ENCODE results near the gene GINS1.

Gene GINS1

GRCh38 chr20:25496165-25496967 is 88.9 kb downstream of the GINS1 start:
- H3K9ac ChIP-seq (ENCODE audit: low read length), result no peak overlapping the region
- H2AFZ ChIP-seq (ENCODE audit: low read length), result no peak overlapping the region
- no peaks in the 10 kb centered on the region for H3F3A ChIP-seq (ENCODE audit: insufficient read depth, low read length)
- no peaks in the 10 kb centered on the region for H3K4me1 ChIP-seq (ENCODE audit: insufficient read depth, low read length, severe bottlenecking)
- H3K79me2 ChIP-seq (ENCODE audit: insufficient read depth, low read length), result no peaks in the 10 kb centered on the region
- no peak overlapping the region for H3K4me3 ChIP-seq (ENCODE audit: low read depth, low read length, poor library complexity, severe bottlenecking)
- H3K9me3 ChIP-seq (ENCODE audit: low read length), result no peaks in the 10 kb centered on the region
- H3K27ac ChIP-seq (ENCODE audit: low read depth, low read length, poor library complexity, severe bottlenecking), result no peak overlapping the region
- no peak for TF ChIP-seq CTCF (IDR thresholded peaks at IDR 0.05; ENCODE audit: low read length)
- no peak for TF ChIP-seq EZH2 (IDR thresholded peaks at IDR 0.05; ENCODE audit: borderline replicate concordance, low read length)
- no peaks in the 10 kb centered on the region for H3K36me3 ChIP-seq (ENCODE audit: insufficient read depth, low read length)
- no peaks in the 10 kb centered on the region for H3K27me3 ChIP-seq (ENCODE audit: insufficient read depth, low read length)
- no peak overlapping the region for H3K4me2 ChIP-seq (ENCODE audit: low read length)
- no peaks in the 10 kb centered on the region for H4K20me1 ChIP-seq (ENCODE audit: insufficient read depth, low read length)
- H3K9me2 ChIP-seq (ENCODE audit: low read depth, low read length), result no peaks in the 10 kb centered on the region

- no peaks in the 10 kb centered on the region for H3F3A ChIP-seq (ENCODE audit: insufficient read depth, low read length)
- no peaks in the 10 kb centered on the region for H3K9me2 ChIP-seq (ENCODE audit: low read depth, low read length)
- H3K9ac ChIP-seq (ENCODE audit: low read length), result no peak overlapping the region
- no peaks in the 10 kb centered on the region for H3K36me3 ChIP-seq (ENCODE audit: insufficient read depth, low read length)
- no peak overlapping the region for H3K4me2 ChIP-seq (ENCODE audit: low read length)
- H3K4me3 ChIP-seq (ENCODE audit: low read depth, low read length, poor library complexity, severe bottlenecking), result no peak overlapping the region
- TF ChIP-seq EZH2 (IDR thresholded peaks at IDR 0.05; ENCODE audit: borderline replicate concordance, low read length) (no peak), CTCF (IDR thresholded peaks at IDR 0.05; ENCODE audit: low read length) (no peak)
- H3K9me3 ChIP-seq (ENCODE audit: low read length), result no peaks in the 10 kb centered on the region
- H4K20me1 ChIP-seq (ENCODE audit: insufficient read depth, low read length), result no peaks in the 10 kb centered on the region
- H3K27me3 ChIP-seq (ENCODE audit: insufficient read depth, low read length), result no peaks in the 10 kb centered on the region
- H2AFZ ChIP-seq (ENCODE audit: low read length), result no peak overlapping the region
- H3K27ac ChIP-seq (ENCODE audit: low read depth, low read length, poor library complexity, severe bottlenecking), result no peak overlapping the region
- H3K79me2 ChIP-seq (ENCODE audit: insufficient read depth, low read length), result no peaks in the 10 kb centered on the region
- H3K4me1 ChIP-seq (ENCODE audit: insufficient read depth, low read length, severe bottlenecking), result no peaks in the 10 kb centered on the region
Measured at GRCh38 chr20:25496968-25497401, 89.5 kb downstream of the GINS1 start.

DNA sequence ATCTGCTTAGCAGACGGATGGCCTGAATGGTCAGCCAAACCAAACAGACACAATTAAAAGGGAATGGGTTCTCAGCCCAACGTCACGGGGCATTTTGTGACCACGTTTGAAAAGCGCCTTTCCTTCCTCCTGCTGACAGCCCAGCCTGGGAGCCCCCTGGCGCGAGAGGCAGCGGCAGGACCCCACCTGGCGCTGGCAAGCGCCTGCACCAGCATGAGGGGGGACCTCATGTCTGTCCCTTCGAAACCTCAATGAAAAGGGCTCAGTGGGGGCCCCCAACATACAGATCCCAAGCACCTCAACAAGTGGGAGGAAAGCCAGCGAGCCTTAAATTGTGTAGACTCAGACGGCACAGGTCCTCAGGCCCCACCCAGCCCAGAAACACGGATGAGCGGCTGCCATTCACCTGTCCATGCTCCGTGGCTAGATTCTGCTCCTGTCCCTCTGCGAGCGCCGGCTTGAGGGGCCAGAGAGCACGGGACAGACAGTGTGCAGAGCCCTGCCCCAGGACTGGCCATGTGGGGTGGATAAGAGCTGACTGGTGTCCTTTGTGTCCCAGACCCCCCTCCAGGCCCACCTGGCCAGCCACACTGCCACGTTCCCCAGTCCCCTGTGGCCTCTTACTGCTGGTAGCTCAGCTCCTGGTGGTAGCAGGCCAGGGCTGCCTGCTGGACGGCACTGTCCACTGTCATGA is 90.3 kb downstream of the GINS1 start:
- Histone ChIP-seq H3K9ac (ENCODE audit: low read length) (no peak overlapping the region), H4K20me1 (ENCODE audit: insufficient read depth, low read length) (no peaks in the 10 kb centered on the region), H3K27me3 (ENCODE audit: insufficient read depth, low read length) (no peaks in the 10 kb centered on the region), H3K4me1 (ENCODE audit: insufficient read depth, low read length, severe bottlenecking) (no peaks in the 10 kb centered on the region), H3K4me3 (ENCODE audit: low read depth, low read length, poor library complexity, severe bottlenecking) (no peak overlapping the region), H3K9me3 (ENCODE audit: low read length) (no peaks in the 10 kb centered on the region), H3K27ac (ENCODE audit: low read depth, low read length, poor library complexity, severe bottlenecking) (no peak overlapping the region), H3K9me2 (ENCODE audit: low read depth, low read length) (no peaks in the 10 kb centered on the region), H3F3A (ENCODE audit: insufficient read depth, low read length) (no peaks in the 10 kb centered on the region), H3K79me2 (ENCODE audit: insufficient read depth, low read length) (no peaks in the 10 kb centered on the region), H2AFZ (ENCODE audit: low read length) (no peak overlapping the region), H3K36me3 (ENCODE audit: insufficient read depth, low read length) (no peaks in the 10 kb centered on the region), H3K4me2 (ENCODE audit: low read length) (no peak overlapping the region)
- TF ChIP-seq EZH2 (IDR thresholded peaks at IDR 0.05; ENCODE audit: borderline replicate concordance, low read length), result no peak
- TF ChIP-seq CTCF (IDR thresholded peaks at IDR 0.05; ENCODE audit: low read length), result no peak
